ENCODE results near the gene PDCD2L.

GRCh38 chr19:34357431-34357830 is 46.8 kb upstream of the PDCD2L start:
- TF ChIP-seq, protein P1, sequence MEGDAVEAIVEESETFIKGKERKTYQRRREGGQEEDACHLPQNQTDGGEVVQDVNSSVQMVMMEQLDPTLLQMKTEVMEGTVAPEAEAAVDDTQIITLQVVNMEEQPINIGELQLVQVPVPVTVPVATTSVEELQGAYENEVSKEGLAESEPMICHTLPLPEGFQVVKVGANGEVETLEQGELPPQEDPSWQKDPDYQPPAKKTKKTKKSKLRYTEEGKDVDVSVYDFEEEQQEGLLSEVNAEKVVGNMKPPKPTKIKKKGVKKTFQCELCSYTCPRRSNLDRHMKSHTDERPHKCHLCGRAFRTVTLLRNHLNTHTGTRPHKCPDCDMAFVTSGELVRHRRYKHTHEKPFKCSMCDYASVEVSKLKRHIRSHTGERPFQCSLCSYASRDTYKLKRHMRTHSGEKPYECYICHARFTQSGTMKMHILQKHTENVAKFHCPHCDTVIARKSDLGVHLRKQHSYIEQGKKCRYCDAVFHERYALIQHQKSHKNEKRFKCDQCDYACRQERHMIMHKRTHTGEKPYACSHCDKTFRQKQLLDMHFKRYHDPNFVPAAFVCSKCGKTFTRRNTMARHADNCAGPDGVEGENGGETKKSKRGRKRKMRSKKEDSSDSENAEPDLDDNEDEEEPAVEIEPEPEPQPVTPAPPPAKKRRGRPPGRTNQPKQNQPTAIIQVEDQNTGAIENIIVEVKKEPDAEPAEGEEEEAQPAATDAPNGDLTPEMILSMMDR (IDR thresholded peaks at IDR 0.05): no peak
- TF ChIP-seq POLR2A (IDR thresholded peaks at IDR 0.05): no peak

All from testis (tissue), 2 donors.